ENCODE results near the gene TBC1D16. TPM values are rescaled to one million over a fixed set of nuclear protein-coding genes. Genes with fewer than 3 reads are reported as not detected.

Gene TBC1D16
- total RNA-seq, 1 donor from 2014 or later: 21.2 TPM

GRCh38 chr17:79913451-79913850, 122.2 kb downstream of the TBC1D16 start:
- no peaks in the 10 kb centered on the region for H3K36me3 Mint-ChIP-seq
- peaks cover 12% of the 10 kb centered on the region for H3K4me1 Mint-ChIP-seq
- no peak for DNase-seq (ENCODE audit: low spot score)
- H3K27ac Mint-ChIP-seq: no peak overlapping the region
- TF ChIP-seq EZH2 (IDR thresholded peaks at IDR 0.05) (no peak), EZH2phosphoT487 (IDR thresholded peaks at IDR 0.05) (no peak), CTCF (IDR thresholded peaks at IDR 0.05) (no peak)
- Histone ChIP-seq H3K4me2 (no peak overlapping the region), H3K9me3 (ENCODE audit: low read depth) (no peaks in the 10 kb centered on the region), H3K27ac (no peak overlapping the region), H3K4me3 (no peak overlapping the region), H3K79me2 (ENCODE audit: low read depth) (no peaks in the 10 kb centered on the region), H3K4me1 (no peaks in the 10 kb centered on the region), H3K9ac (no peak overlapping the region), H3K36me3 (no peaks in the 10 kb centered on the region), H3F3A (ENCODE audit: low read depth) (no peaks in the 10 kb centered on the region), H2AFZ (replicated peaks) (no peak overlapping the region), H3K27me3 (peaks cover 3% of the 10 kb centered on the region), H4K20me1 (ENCODE audit: low read depth) (no peaks in the 10 kb centered on the region)
- H3K27me3 Mint-ChIP-seq (ENCODE audit: insufficient read depth, low read depth): peaks cover 11% of the 10 kb centered on the region
- H3K4me3 Mint-ChIP-seq: no peak overlapping the region
- H3K9me3 Mint-ChIP-seq: no peaks in the 10 kb centered on the region

- peaks cover 11% of the 10 kb centered on the region for H3K27me3 Mint-ChIP-seq (ENCODE audit: insufficient read depth, low read depth)
- peak overlapping the region; percentile 24 for H3K4me3 Mint-ChIP-seq
- Histone ChIP-seq H3K9me3 (ENCODE audit: low read depth) (no peaks in the 10 kb centered on the region), H3K4me1 (peaks cover under 1% of the 10 kb centered on the region), H4K20me1 (ENCODE audit: low read depth) (no peaks in the 10 kb centered on the region), H3K9ac (no peak overlapping the region), H3K4me3 (no peak overlapping the region), H3F3A (ENCODE audit: low read depth) (no peaks in the 10 kb centered on the region), H3K4me2 (no peak overlapping the region), H3K36me3 (no peaks in the 10 kb centered on the region), H3K27me3 (peaks cover 3% of the 10 kb centered on the region), H2AFZ (replicated peaks) (no peak overlapping the region), H3K27ac (no peak overlapping the region), H3K79me2 (ENCODE audit: low read depth) (no peaks in the 10 kb centered on the region)
- no peaks in the 10 kb centered on the region for H3K9me3 Mint-ChIP-seq
- TF ChIP-seq EZH2phosphoT487 (IDR thresholded peaks at IDR 0.05) (no peak), EZH2 (IDR thresholded peaks at IDR 0.05) (no peak), CTCF (IDR thresholded peaks at IDR 0.05) (no peak)
- peaks cover 17% of the 10 kb centered on the region for H3K4me1 Mint-ChIP-seq
- H3K27ac Mint-ChIP-seq: no peak overlapping the region
- H3K36me3 Mint-ChIP-seq: no peaks in the 10 kb centered on the region
- DNase-seq (ENCODE audit: low spot score): no peak
These were observed 122.9 kb downstream of the TBC1D16 start for GRCh38 chr17:79912552-79913330.

GRCh38 chr17:79911430-79912399, 124.0 kb downstream of the TBC1D16 start:
- Mint-ChIP-seq H3K4me3 (no peak overlapping the region), H3K27me3 (ENCODE audit: insufficient read depth, low read depth) (peaks cover 14% of the 10 kb centered on the region), H3K36me3 (no peaks in the 10 kb centered on the region), H3K9me3 (no peaks in the 10 kb centered on the region), H3K4me1 (peaks cover 23% of the 10 kb centered on the region), H3K27ac (peak overlapping the region; percentile 64)
- no peak overlapping the region for H3K4me3 ChIP-seq
- H3K27ac ChIP-seq: no peak overlapping the region
- H3K9ac ChIP-seq: no peak overlapping the region
- peaks cover 4% of the 10 kb centered on the region for H3F3A ChIP-seq (ENCODE audit: low read depth)
- H3K27me3 ChIP-seq: no peaks in the 10 kb centered on the region
- H3K4me1 ChIP-seq: peaks cover 3% of the 10 kb centered on the region
- no peaks in the 10 kb centered on the region for H3K36me3 ChIP-seq
- no peak for TF ChIP-seq EZH2phosphoT487 (IDR thresholded peaks at IDR 0.05)
- TF ChIP-seq CTCF (IDR thresholded peaks at IDR 0.05): no peak
- no peak for TF ChIP-seq EZH2 (IDR thresholded peaks at IDR 0.05)
- no peak overlapping the region for H2AFZ ChIP-seq (replicated peaks)
- no peaks in the 10 kb centered on the region for H4K20me1 ChIP-seq (ENCODE audit: low read depth)
- H3K9me3 ChIP-seq (ENCODE audit: low read depth): no peaks in the 10 kb centered on the region
- no peak for DNase-seq (ENCODE audit: low spot score)
- H3K79me2 ChIP-seq (ENCODE audit: low read depth): no peaks in the 10 kb centered on the region
- no peak overlapping the region for H3K4me2 ChIP-seq
